Measurements from ENCODE around the gene MRPL23.
A peak's percentile ranks its signal among the peaks of the same experiment; 100 is the strongest.

The MRPL23 gene

DNA sequence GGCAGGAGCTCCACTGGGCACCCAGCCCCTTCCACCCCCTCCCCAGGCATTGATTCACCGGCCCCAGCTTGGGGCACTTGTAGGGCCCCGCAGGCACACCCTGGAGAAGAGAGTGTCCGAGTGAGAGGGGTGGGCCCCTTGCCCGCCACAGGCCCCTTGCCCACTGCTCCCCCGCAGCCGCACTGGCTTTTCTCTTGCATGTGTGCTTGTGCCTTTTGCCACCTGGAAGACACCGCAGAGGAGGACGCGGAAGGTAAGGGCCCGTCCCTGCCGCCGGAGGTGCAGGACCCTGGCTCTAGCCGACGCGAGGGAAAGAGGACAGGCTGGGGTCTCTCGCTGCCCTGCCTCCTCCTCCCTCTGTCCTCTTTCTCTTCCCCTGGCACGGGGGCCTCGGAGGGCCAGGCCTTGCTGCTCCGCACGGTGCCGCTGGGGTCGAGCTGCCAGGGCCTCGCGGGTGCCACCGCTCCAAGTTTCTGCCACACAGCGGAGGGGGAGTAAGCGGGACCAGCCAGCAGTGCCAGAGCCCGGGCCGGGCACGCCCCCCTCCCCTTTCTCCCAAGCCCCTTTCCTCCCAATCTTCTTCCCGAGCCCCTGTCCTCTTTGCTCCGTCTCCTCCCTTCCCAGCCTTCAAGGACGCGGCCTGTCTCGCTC is 18.1 kb upstream of the MRPL23 start:
- Histone ChIP-seq H3K36me3 (ENCODE audit: insufficient read depth, low read length) (no peaks in the 10 kb centered on the region), H3K4me2 (ENCODE audit: insufficient read depth, low read length) (no peak overlapping the region), H4K20me1 (ENCODE audit: insufficient read depth, low read length) (no peaks in the 10 kb centered on the region), H2AFZ (ENCODE audit: low read depth, low read length) (no peak overlapping the region), H3K27ac (ENCODE audit: low read length) (no peak overlapping the region), H3K27me3 (ENCODE audit: insufficient read depth, low read length, poor library complexity) (no peaks in the 10 kb centered on the region), H3K79me2 (ENCODE audit: insufficient read depth, low read length) (no peaks in the 10 kb centered on the region), H3K9me3 (ENCODE audit: insufficient read depth, low read length, severe bottlenecking) (no peaks in the 10 kb centered on the region), H3K9ac (ENCODE audit: low read depth, low read length) (no peak overlapping the region), H3K4me1 (ENCODE audit: insufficient read depth, low read length) (0 out of 2 replicates have a peak, but pooled peaks cover 2% of the 10 kb centered on the region), H3K4me3 (ENCODE audit: low read depth in 1 of 2, low read length in 2 of 2) (no peak overlapping the region)
- DNase-seq (no peak), ATAC-seq (ENCODE audit: insufficient read depth, low read depth) (no peak)
- no peak for TF ChIP-seq EZH2 (IDR thresholded peaks at IDR 0.05; ENCODE audit: borderline replicate concordance, low read depth, low read length, severe bottlenecking)
- TF ChIP-seq, protein P1, sequence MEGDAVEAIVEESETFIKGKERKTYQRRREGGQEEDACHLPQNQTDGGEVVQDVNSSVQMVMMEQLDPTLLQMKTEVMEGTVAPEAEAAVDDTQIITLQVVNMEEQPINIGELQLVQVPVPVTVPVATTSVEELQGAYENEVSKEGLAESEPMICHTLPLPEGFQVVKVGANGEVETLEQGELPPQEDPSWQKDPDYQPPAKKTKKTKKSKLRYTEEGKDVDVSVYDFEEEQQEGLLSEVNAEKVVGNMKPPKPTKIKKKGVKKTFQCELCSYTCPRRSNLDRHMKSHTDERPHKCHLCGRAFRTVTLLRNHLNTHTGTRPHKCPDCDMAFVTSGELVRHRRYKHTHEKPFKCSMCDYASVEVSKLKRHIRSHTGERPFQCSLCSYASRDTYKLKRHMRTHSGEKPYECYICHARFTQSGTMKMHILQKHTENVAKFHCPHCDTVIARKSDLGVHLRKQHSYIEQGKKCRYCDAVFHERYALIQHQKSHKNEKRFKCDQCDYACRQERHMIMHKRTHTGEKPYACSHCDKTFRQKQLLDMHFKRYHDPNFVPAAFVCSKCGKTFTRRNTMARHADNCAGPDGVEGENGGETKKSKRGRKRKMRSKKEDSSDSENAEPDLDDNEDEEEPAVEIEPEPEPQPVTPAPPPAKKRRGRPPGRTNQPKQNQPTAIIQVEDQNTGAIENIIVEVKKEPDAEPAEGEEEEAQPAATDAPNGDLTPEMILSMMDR (IDR thresholded peaks at IDR 0.05; ENCODE audit: borderline replicate concordance, extremely low read depth, low read length, poor library complexity, severe bottlenecking), result no peak

DNA sequence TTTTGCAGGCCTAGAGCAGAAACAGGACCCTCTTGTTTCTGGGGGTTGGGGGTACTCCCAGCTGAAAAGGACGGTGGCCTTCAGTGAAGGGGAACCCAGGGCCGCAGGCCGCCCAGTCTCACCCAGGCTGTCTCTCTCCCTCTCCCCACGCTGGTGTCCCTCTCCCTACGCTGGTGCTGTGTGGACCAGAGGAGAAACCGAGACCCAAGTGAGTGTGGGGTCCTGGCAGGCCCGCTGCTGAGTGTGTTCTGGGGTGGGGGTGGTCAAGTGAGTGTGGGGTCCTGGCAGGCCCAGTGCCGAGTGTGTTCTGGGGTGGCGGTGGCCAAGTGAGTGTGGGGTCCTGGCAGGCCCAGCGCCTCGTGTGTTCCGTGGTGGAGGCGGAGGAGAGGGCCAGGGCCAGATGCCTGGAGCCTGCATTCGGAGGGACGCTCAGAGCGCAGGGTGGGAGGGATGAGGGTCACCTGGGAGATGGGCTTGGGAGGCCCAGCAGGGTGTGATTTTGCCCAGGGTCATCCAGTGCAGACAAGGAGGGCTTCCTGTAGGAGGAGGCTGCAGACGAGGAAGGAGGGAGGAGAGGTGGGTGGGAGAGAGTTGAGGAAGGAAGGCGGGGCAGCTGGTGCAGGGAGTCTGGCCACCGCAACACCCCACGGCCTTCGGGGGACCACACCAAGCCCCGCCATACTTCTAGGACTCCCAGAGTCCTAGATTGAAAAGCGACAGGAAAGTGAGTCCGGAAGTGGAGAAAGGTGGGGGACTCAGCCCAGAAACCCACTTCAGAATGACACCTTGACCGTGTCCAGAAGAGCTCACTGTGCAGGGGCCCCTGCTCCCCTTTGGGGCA is 17.3 kb upstream of the MRPL23 start:
- Histone ChIP-seq H3K4me3 (ENCODE audit: low read depth in 1 of 2, low read length in 2 of 2) (no peak overlapping the region), H3K27ac (ENCODE audit: low read length) (no peak overlapping the region), H3K27me3 (ENCODE audit: insufficient read depth, low read length, poor library complexity) (no peaks in the 10 kb centered on the region), H2AFZ (ENCODE audit: low read depth, low read length) (no peak overlapping the region), H3K79me2 (ENCODE audit: insufficient read depth, low read length) (no peaks in the 10 kb centered on the region), H3K4me1 (ENCODE audit: insufficient read depth, low read length) (no peaks in the 10 kb centered on the region), H4K20me1 (ENCODE audit: insufficient read depth, low read length) (no peaks in the 10 kb centered on the region), H3K4me2 (ENCODE audit: insufficient read depth, low read length) (no peak overlapping the region), H3K9ac (ENCODE audit: low read depth, low read length) (no peak overlapping the region), H3K36me3 (ENCODE audit: insufficient read depth, low read length) (no peaks in the 10 kb centered on the region), H3K9me3 (ENCODE audit: insufficient read depth, low read length, severe bottlenecking) (no peaks in the 10 kb centered on the region)
- TF ChIP-seq, protein P1 (IDR thresholded peaks at IDR 0.05; ENCODE audit: borderline replicate concordance, extremely low read depth, low read length, poor library complexity, severe bottlenecking), result no peak
- TF ChIP-seq EZH2 (IDR thresholded peaks at IDR 0.05; ENCODE audit: borderline replicate concordance, low read depth, low read length, severe bottlenecking), result no peak
- ATAC-seq (ENCODE audit: insufficient read depth, low read depth) (no peak), DNase-seq (no peak)

DNA sequence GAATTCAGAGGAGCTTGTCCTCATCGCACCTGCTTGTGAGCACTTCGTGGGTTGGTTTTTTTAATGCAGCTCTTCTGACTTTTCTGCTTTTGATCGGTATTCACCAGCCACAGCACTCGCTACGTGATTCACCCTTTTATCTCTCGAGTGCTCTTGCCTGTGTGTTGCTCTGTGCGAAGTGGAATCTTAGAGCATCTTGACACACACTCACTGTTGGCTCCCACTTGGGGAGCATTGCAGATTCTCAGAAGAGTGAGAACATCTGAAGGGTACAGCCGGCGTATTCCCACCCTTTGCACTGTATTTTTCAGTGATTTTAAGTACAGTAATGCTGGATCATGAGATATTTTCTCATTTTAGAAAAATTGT is 16.7 kb upstream of the MRPL23 start:
- no peaks in the 10 kb centered on the region for H3K79me2 ChIP-seq (ENCODE audit: insufficient read depth, low read length)
- DNase-seq (no peak), ATAC-seq (ENCODE audit: insufficient read depth, low read depth) (0 out of 3 replicates have a peak, but pooled peaks have one; percentile 24)
- H3K27me3 ChIP-seq (ENCODE audit: insufficient read depth, low read length, poor library complexity), result no peaks in the 10 kb centered on the region
- no peak overlapping the region for H2AFZ ChIP-seq (ENCODE audit: low read depth, low read length)
- no peak overlapping the region for H3K27ac ChIP-seq (ENCODE audit: low read length)
- TF ChIP-seq EZH2 (IDR thresholded peaks at IDR 0.05; ENCODE audit: borderline replicate concordance, low read depth, low read length, severe bottlenecking), result no peak
- TF ChIP-seq, protein P1 (IDR thresholded peaks at IDR 0.05; ENCODE audit: borderline replicate concordance, extremely low read depth, low read length, poor library complexity, severe bottlenecking), result no peak
- no peak overlapping the region for H3K4me3 ChIP-seq (ENCODE audit: low read depth in 1 of 2, low read length in 2 of 2)
- no peak overlapping the region for H3K4me2 ChIP-seq (ENCODE audit: insufficient read depth, low read length)
- H4K20me1 ChIP-seq (ENCODE audit: insufficient read depth, low read length), result no peaks in the 10 kb centered on the region
- no peaks in the 10 kb centered on the region for H3K4me1 ChIP-seq (ENCODE audit: insufficient read depth, low read length)
- H3K9ac ChIP-seq (ENCODE audit: low read depth, low read length), result no peak overlapping the region
- H3K36me3 ChIP-seq (ENCODE audit: insufficient read depth, low read length), result no peaks in the 10 kb centered on the region
- no peaks in the 10 kb centered on the region for H3K9me3 ChIP-seq (ENCODE audit: insufficient read depth, low read length, severe bottlenecking)
